Transverse colon (tissue), 4 donors: Measurements from ENCODE around the gene WDFY3.
"Not testable (repeated sequence)": the region's sequence is repeated elsewhere in the genome, so short reads cannot be mapped to it uniquely, and the experiment has no call there.

Experiments used
- CTCF ChIP-seq, 5 experiments: fragments of 200-600 bp in 3 of 5; fragments of 450-650 bp in 2 of 5; sonication (generic) in 3 of 5; IDR thresholded peaks; 1 replicate in 2 of 5; 2 replicates in 3 of 5; pipeline ENCODE4 v1.5.1; 2016 to 2017; ENCODE audit warnings: antibody characterized with exemption in 5 of 5, inconsistent platforms in 3 of 5, mild to moderate bottlenecking in 2 of 5, moderate library complexity in 1 of 5
- EP300 ChIP-seq: sonication (generic); formaldehyde crosslinking; IDR thresholded peaks from one replicate; pipeline ENCODE4 v1.6.1; 2017; ENCODE audit warnings: antibody characterized with exemption, low read depth
- POLR2A ChIP-seq: fragments of 450-650 bp; IDR thresholded peaks from one replicate; pipeline ENCODE4 v1.6.1; 2016; ENCODE audit warnings: antibody characterized with exemption, mild to moderate bottlenecking, moderate library complexity
- POLR2AphosphoS5 ChIP-seq, 3 donors: sonication (generic); formaldehyde crosslinking; IDR thresholded peaks; one replicate each; pipeline ENCODE4 v1.6.1; 2016; ENCODE audit warnings: antibody characterized with exemption in 3 of 3

- not testable (repeated sequence) for TF ChIP-seq POLR2AphosphoS5 (IDR thresholded peaks at IDR 0.05); EP300; CTCF (IDR thresholded peaks at IDR 0.05); POLR2A
Observed at GRCh38 chr4:84806541-84806940, 159.9 kb downstream of the WDFY3 start.
